Measurements from ENCODE around the gene TMEM41B.

DNA sequence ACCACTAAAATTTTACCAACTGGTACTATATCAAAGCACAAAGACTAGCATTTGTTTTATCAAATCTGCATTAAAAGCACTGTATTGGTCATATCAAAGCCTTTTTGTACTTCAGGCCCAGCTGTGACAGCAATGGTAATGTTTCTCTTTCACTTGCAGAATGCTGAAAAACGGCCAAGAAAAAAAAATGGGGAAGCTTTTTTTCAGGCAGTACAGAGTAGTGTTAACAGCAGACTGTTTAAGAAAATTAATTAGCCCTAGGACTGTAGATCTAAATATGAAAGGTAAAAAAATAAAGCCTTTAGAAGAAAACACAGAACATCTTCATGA is 82.6 kb downstream of the TMEM41B start:
- TF ChIP-seq, protein P1, sequence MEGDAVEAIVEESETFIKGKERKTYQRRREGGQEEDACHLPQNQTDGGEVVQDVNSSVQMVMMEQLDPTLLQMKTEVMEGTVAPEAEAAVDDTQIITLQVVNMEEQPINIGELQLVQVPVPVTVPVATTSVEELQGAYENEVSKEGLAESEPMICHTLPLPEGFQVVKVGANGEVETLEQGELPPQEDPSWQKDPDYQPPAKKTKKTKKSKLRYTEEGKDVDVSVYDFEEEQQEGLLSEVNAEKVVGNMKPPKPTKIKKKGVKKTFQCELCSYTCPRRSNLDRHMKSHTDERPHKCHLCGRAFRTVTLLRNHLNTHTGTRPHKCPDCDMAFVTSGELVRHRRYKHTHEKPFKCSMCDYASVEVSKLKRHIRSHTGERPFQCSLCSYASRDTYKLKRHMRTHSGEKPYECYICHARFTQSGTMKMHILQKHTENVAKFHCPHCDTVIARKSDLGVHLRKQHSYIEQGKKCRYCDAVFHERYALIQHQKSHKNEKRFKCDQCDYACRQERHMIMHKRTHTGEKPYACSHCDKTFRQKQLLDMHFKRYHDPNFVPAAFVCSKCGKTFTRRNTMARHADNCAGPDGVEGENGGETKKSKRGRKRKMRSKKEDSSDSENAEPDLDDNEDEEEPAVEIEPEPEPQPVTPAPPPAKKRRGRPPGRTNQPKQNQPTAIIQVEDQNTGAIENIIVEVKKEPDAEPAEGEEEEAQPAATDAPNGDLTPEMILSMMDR (conservative IDR thresholded peaks at IDR 0.05 in 1 of 2, IDR thresholded peaks at IDR 0.05 in 1 of 2; ENCODE audit: extremely low read depth in 1 of 2, insufficient read depth in 1 of 2, low read depth in 1 of 2, low read length in 2 of 2) = no peak
- no peak for TF ChIP-seq EZH2 (IDR thresholded peaks at IDR 0.05; ENCODE audit: borderline replicate concordance, low read length)
